SHP77 treated with DMSO at 0.1 percent for 48 hours (cell line): ENCODE results near the gene NLGN1.
"Not testable (repeated sequence)": the region's sequence is repeated elsewhere in the genome, so short reads cannot be mapped to it uniquely, and the experiment has no call there.

Experiments
- DNase-seq: peaks from one replicate; lab custom pipeline; 2025; lab: John Stamatoyannopoulos, UW

The NLGN1 gene

DNA sequence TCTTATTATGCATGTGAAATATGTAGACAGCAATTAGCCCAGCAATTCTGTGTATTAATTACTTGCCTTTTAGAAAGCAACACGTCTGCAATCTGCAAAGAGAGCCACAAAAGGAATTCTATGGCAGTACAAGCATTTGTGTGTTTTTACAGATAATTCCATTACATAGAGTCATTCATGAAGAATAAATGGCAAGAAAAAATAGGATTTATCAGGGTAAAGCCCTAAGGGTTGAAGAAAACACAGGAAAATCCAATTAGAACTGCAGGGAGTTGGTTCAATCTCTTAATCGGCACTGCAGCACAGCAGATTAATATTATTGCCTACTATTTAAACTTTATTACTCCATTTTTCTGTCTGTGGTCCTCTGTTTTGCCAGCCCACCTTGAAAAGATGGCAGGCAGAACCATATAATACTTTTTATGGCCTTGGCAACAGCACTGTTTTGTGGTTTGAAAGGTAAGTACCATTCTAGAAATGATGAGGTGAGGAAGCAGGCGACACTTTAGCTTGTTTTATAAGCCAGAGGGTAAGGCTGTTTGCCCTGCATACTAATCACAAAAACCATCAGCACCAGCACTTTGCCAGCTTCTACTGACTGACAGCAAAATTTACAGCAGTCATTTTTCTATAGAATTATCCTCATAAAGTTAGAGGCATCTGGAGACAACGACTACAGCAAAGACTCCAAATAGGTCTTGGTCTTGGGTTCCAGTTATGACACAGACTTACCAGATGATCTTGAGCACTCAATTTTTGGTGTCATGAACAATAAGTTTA is 823.4 kb downstream of the NLGN1 start:
- DNase-seq, result no peak

GRCh38 chr3:174223042-174223441 is 825.5 kb downstream of the NLGN1 start:
- no peak for DNase-seq

GRCh38 chr3:174223626-174224025 is 826.1 kb downstream of the NLGN1 start:
- DNase-seq, result no peak

DNA sequence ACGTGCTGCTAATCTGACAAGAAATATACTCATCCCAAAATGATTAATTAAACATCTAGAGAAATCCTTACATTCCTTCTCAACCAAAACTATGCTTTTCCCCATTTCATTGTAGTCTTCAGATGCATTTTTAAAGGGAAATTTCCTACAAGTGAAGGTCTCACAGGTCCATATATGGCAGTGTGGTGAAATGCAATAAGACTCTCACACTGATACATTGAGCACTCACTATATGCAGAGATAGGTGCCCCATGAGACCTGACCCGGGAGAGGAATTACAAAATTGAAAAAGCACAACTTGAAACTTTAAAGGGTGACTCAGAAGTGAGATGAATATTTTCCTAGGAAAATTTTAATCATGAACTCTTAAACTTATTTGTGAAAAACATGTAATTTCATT is 832.4 kb downstream of the NLGN1 start:
- DNase-seq, result no peak

DNA sequence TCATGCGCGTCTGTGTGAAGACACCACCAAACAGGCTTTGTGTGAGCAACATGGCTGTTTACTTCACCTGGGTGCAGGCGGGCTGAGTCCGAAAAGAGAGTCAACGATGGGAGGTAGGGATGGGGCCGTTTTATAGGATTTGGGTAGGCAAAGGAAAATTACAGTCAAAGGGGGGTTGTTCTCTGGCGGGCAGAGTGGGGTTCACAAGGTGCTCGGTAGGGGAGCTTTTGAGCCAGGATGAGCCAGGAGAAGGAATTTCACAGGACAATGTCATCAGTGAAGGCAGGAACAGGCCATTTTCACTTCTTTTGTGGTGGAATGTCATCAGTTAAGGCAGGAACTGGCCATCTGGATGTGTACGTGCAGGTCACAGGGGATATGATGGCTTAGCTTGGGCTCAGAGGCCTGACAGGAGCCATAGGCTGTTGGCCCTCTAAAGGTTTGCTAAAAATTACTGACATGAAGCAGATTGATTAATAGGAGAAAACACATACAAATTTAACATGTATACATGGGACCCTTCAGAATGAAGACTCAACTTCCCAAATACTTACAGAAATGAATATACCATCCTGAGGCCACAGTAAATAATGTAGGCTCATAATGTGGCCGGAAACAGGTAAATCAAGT is 834.6 kb downstream of the NLGN1 start:
- not testable (repeated sequence) for DNase-seq

GRCh38 chr3:174232658-174233429 is 835.3 kb downstream of the NLGN1 start:
- DNase-seq, result no peak

DNA sequence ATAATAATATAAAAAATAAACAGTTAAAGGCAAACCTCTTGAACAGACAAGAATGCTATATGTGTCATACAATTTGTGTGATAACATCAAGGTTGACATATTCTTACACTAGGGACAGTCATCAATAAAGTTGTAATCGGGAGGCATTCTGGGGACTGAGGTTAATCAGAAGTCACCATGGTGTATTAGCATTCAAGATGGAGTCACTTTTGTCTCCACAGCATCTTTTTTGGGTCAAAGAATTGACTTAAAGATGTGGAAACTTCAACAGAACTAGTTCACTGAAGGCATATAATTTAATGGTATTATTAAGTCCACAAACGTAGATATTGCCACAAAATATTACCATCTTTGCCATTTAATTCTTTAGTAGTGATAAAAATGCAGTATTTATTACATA is 836.0 kb downstream of the NLGN1 start:
- DNase-seq, result no peak

DNA sequence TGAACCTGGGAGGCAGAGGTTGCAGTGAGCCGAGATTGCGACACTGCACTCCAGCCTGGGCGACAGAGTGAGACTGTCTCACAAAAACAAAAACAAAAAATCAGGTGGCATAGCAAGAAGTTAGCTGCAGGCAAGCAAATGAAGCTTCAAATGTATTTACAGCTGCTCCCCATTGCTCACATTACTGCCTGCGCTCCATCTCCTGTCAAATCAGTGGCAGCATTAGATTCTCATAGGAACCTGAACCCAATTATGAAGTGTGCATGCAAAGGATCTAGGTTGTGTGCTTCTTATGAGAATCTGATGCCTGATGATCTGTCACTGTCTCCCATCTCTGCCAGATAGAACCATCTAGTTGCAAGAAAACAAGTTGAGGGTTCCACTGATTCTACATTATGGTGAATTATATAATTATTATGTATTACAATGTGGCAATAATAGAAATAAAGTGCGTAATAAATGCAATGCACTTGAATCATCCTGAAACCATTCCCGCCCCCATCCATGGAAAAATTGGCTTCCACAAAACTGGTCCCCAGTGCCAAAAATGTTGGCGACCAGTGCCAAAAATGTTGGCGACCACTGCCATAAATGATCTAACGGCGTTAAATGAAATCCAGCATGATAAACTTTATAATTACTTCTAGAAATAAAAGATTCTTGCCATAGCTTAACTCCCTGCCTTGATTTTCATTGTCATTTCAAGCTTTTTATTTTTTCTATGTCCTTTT is 844.9 kb downstream of the NLGN1 start:
- no peak for DNase-seq

DNA sequence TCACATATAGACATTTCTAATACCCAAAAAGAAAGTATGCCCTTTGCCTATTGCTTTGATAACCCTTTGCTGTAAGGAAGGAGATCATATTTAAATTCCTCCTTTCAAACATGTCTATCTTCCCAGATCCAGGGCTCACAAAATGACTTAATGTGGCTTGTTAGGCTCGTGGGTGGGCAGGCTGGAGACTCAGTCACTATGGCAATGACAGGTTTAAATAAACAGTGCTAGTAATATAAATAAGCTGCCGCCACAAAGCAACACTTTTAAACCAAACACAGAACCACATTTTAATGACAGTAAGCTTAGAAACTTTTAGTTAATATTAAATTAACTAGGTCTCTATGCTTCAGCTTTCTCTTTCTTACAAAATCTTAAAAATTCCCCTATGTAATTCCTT is 845.6 kb downstream of the NLGN1 start:
- DNase-seq, result no peak

- no peak for DNase-seq
These were observed 850.2 kb downstream of the NLGN1 start for GRCh38 chr3:174247687-174248152.

DNA sequence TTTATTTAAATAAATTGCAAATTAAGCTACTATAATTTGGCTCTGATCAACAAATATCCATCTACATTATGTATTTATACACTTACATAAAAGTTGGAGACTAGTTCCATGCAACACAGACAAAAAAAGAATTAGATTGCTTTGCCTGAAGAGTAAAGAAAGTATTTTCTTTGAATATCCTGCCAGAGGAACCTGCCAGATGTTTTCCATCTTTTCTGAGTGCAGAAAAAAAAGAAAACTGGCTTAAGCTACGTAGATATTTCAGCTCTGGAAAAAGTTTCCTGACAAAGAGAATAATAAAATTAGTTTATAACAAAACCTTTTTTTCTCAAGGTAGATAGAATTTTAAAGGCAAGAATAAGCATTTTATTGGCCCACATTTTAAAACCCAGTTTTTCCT is 854.1 kb downstream of the NLGN1 start:
- no peak for DNase-seq

DNA sequence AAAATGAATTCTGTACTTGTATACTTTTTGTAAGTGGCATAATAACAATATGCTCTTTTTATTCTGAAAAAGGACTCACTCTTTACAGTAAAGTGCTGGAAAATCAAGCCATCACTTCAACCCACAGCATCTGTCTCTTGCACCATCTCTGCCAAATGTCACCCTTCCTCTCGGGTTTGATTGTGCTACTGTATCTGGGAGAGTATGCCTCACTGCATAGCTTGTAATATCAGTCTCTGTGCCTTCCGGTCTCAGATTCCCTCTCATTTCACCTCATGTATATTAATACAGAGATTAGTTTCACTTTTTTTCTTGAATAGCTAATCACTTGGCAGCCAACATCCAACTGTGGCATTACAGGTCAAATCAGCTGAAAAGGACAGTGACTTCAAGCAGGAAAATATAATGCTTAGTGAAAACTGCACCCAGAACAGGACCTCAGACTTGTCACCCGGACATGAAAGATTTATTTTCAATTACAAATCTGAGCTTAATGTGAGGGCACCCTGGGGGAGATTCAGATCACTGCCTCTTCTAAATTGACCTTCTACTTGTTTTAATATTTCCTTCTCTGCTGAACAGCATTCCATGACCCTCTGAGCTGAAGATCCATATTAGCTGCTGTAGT is 855.8 kb downstream of the NLGN1 start:
- DNase-seq, result no peak

GRCh38 chr3:174253940-174254339 is 856.4 kb downstream of the NLGN1 start:
- DNase-seq, result no peak

GRCh38 chr3:174255454-174255853 is 857.9 kb downstream of the NLGN1 start:
- DNase-seq, result no peak

GRCh38 chr3:174266476-174266875 is 868.9 kb downstream of the NLGN1 start:
- no peak for DNase-seq

DNA sequence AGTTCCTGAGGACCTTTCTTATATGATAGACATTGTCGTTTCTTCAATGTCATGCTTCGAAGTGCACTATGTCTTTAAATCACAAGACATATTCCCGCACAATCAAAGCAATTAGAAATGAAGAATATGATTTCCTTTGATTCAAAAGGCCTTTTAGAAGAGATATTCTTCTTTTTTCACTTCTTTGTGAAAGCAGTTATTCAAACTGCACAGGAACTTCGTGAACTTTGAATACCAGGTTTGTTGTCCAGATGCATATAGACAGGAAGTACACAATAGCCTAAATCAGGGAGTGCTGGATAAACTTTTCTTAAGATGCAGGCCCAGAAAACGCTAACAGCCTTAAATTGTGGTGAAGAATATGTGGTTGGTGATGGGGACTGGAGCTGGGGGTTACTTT is 870.5 kb downstream of the NLGN1 start:
- DNase-seq, result no peak

DNA sequence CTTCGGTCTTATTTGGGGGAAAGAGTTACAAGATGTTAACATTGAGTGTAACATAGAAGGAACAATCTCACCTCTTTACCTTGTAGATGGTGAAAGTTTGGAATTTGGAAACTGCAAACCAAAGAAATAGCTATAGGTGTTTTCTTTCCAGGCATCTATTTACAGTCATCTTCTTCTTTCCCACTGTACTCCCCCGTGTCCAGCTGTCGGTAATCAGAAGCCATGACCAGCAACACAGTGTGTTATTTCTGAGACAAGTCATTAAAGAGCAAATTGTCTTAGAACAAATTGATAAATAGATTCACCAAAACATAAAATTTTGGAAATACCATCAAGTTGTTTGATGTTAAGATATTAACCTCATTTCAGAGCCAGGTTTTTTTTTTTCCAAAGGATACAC is 871.0 kb downstream of the NLGN1 start:
- DNase-seq, result no peak

DNA sequence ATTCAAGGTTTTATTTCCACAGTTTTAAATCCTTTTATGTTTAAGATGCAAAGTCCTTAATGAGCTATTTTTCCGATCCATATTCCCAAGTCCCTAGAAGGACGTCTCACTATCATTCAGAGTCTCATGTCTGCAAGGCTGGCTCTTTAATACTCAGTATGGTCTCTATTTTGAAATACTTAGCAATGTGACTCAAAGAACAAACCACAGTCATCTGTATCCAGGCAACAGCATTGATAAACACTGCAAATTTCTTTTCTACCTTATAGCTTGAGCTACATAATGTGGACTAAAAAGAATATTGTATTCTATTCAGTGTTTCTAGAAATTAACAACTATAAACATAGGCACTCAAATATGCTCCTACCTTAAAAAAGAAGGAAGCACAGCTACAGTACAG is 873.3 kb downstream of the NLGN1 start:
- DNase-seq, result no peak

DNA sequence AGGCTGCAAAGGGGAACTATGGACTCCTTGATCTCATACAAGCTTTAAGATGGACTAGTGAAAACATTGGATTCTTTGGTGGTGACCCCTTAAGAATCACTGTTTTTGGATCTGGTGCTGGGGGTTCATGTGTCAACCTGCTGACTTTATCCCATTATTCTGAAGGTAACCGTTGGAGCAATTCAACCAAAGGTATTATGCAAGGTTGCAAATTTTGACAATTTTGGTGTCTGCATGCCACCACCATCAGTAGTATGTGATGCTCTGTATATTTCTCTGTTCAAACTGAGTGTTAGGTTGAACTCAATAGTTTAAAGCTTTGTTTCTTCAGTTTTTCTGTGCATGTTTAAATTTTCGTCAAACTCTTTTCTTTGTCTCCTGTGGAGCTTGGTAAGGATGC is 877.8 kb downstream of the NLGN1 start:
- DNase-seq, result no peak

DNA sequence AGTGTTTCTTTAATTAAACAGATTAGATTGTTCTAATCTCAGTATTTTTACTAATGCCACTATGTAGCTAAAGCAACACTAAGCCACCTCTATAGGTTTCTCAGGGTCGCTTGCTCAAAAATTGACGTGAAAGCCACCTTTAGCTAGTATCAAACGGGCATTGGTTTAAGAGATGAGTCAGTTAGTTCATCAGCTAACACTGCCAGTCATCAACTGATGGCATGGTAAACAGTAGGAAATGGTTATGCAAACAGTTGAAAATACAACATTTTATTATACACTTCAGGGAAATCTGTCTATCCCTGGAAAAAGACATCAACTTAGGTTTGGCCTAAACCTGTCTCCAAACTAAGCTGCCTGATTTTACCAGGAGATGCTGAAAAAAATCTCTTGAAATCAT is 879.3 kb downstream of the NLGN1 start:
- DNase-seq, result no peak

- DNase-seq, result no peak
These were observed 880.5 kb downstream of the NLGN1 start for GRCh38 chr3:174278094-174278493.

- no peak for DNase-seq
These were observed 882.6 kb downstream of the NLGN1 start for GRCh38 chr3:174280186-174280585.
